B cell (primary cell): ENCODE data around the gene AGXT2. TPM values are rescaled to one million over a fixed set of nuclear protein-coding genes. Genes with fewer than 3 reads are reported as not detected.

Source experiments
- ATAC-seq: fragments of 200-7000 bp; cut with Tn5 transposase; one replicate; pipeline ENCODE4 v1.10.0; 2021; ENCODE audit warnings: low read depth, mild to moderate bottlenecking, moderate number of reproducible peaks, moderate library complexity
- CTCF ChIA-PET: fragments of 350-600 bp; sonication (Branson Sonifier 250); formaldehyde crosslinking; loops from one replicate; lab custom pipeline; 2021; ENCODE audit warnings: antibody characterized with exemption, inconsistent platforms; lab: Charles Lee
- POLR2A ChIA-PET: fragments of 350-600 bp; sonication (Branson Sonifier 250); formaldehyde crosslinking; loops from one replicate; lab custom pipeline; 2021; ENCODE audit warnings: antibody characterized with exemption; lab: Charles Lee
- DNase-seq: peaks from one replicate; pipeline ENCODE4 v3.0.0; 2013
- H2AFZ ChIP-seq: 2 replicates; pipeline ENCODE4 v1.6.1; 2012; ENCODE audit warnings: mild to moderate bottlenecking, low read depth, low read length; ENCODE audit not compliant: insufficient read depth, poor library complexity, severe bottlenecking
- H3K27ac ChIP-seq, 2 donors: 1 replicate in 1 of 2; 2 replicates in 1 of 2; pipeline ENCODE4 v1.5.1; 2012 to 2013; ENCODE audit warnings: low read length in 2 of 2, mild to moderate bottlenecking in 2 of 2, moderate library complexity in 1 of 2
- H3K27me3 ChIP-seq, 4 experiments: fragments of 200-600 bp in 1 of 4; sonication (generic) in 1 of 4; replicated peaks in 1 of 4; 1 replicate in 2 of 4; 2 replicates in 2 of 4; pipeline versions ENCODE4 v1.6.1 to v1.7.0; 2013 to 2016; ENCODE audit warnings: low read length in 3 of 4, mild to moderate bottlenecking in 2 of 4, mixed read lengths in 1 of 4, moderate library complexity in 1 of 4; ENCODE audit not compliant: insufficient read depth in 4 of 4, control insufficient read depth in 3 of 4; ENCODE audit errors: control extremely low read depth in 1 of 4
- H3K36me3 ChIP-seq, 2 experiments: replicated peaks in 1 of 2; 1 replicate in 1 of 2; 2 replicates in 1 of 2; pipeline versions ENCODE4 v1.6.1 to v1.7.1; 2013; ENCODE audit warnings: low read length in 1 of 2; ENCODE audit not compliant: insufficient read depth in 2 of 2, control insufficient read depth in 1 of 2; ENCODE audit errors: control extremely low read depth in 1 of 2, extremely low read depth in 1 of 2
- H3K4me1 ChIP-seq, 2 donors: fragments of 200-600 bp in 1 of 2; sonication (generic) in 1 of 2; 1 replicate in 1 of 2; 2 replicates in 1 of 2; pipeline versions ENCODE4 v1.5.1 to v1.6.1; 2013 to 2017; ENCODE audit warnings: low read length in 2 of 2; ENCODE audit not compliant: control insufficient read depth in 2 of 2, insufficient read depth in 2 of 2
- H3K4me2 ChIP-seq: replicated peaks from 2 replicates; pipeline ENCODE3; 2012; ENCODE audit warnings: mild to moderate bottlenecking, low read depth, low read length; ENCODE audit not compliant: poor library complexity, severe bottlenecking
- H3K4me3 ChIP-seq, 5 experiments: fragments of 200-600 bp in 1 of 5; sonication (generic) in 1 of 5; 1 replicate in 3 of 5; 2 replicates in 2 of 5; pipeline versions ENCODE4 v1.5.1 to v1.7.0; 2011 to 2016; ENCODE audit warnings: low read length in 4 of 5, mild to moderate bottlenecking in 4 of 5, low read depth in 2 of 5, control low read depth in 1 of 5, moderate library complexity in 1 of 5; ENCODE audit not compliant: insufficient read depth in 1 of 5; ENCODE audit errors: control extremely low read depth in 1 of 5, extremely low read depth in 1 of 5
- H3K79me2 ChIP-seq: fragments of 200-600 bp; sonication (generic); one replicate; pipeline ENCODE4 v1.6.0; 2016; ENCODE audit warnings: low read length; ENCODE audit not compliant: control insufficient read depth, insufficient read depth
- H3K9ac ChIP-seq: fragments of 200-600 bp; sonication (generic); 2 replicates; pipeline ENCODE4 v1.6.1; 2017; ENCODE audit warnings: mild to moderate bottlenecking, low read length, moderate library complexity
- H3K9me3 ChIP-seq, 3 donors: one replicate each; pipeline versions ENCODE4 v1.6.1 to v1.7.1; 2013; ENCODE audit warnings: low read length in 2 of 3; ENCODE audit not compliant: control insufficient read depth in 2 of 3, insufficient read depth in 1 of 3; ENCODE audit errors: control extremely low read depth in 1 of 3
- H4K20me1 ChIP-seq: 2 replicates; pipeline ENCODE4 v1.6.0; 2012; ENCODE audit warnings: mild to moderate bottlenecking, low read length; ENCODE audit not compliant: insufficient read depth, control insufficient read depth, poor library complexity, severe bottlenecking
- H3K27ac Mint-ChIP-seq: one replicate; pipeline ENCODE4 v1.8.0; 2021; ENCODE audit warnings: mixed read lengths
- H3K27me3 Mint-ChIP-seq: one replicate; pipeline ENCODE4 v1.8.0; 2021; ENCODE audit warnings: mixed read lengths
- H3K4me1 Mint-ChIP-seq: one replicate; pipeline ENCODE4 v1.8.0; 2021; ENCODE audit warnings: mixed read lengths
- H3K4me3 Mint-ChIP-seq: one replicate; pipeline ENCODE4 v1.8.0; 2021; ENCODE audit warnings: mixed read lengths
- H3K9me3 Mint-ChIP-seq: one replicate; pipeline ENCODE4 v1.8.0; 2022; ENCODE audit warnings: mixed read lengths; ENCODE audit not compliant: insufficient read depth
- CTCF ChIP-seq: fragments of 200-600 bp; IDR thresholded peaks from one replicate; pipeline ENCODE4 v1.8.0; 2022; ENCODE audit warnings: antibody characterized with exemption, mild to moderate bottlenecking
- EZH2 ChIP-seq: IDR thresholded peaks from 2 replicates; pipeline ENCODE4 v1.6.1; 2012; ENCODE audit warnings: borderline replicate concordance, low read depth, mild to moderate bottlenecking, moderate library complexity, low read length; ENCODE audit not compliant: insufficient read depth, poor library complexity, severe bottlenecking
- WGBS: methylation state at CpG from one replicate; pipeline ENCODE4 v1.1.5; 2013; ENCODE audit warnings: missing lambda C conversion rate; ENCODE audit not compliant: insufficient coverage; 5-methylcytosine and 5-hydroxymethylcytosine counted together
- intact Hi-C: fragments of 100-400 bp; cut with micrococcal nuclease; formaldehyde crosslinking; loops from one replicate; pipeline ENCODE4 v1.10.0; 2022
- polyA plus RNA-seq: library from polyadenylated mRNA; depleted of rRNA; stranded (reverse); fragments of >200 nt; gene quantifications from 2 replicates; pipeline ENCODE4 v1.2.3, GENCODE V29; 2012
- total RNA-seq, 2 donors: library from RNA; stranded (reverse); fragments of 120-200 nt in 1 of 2; gene quantifications; 1 replicate in 1 of 2; 2 replicates in 1 of 2; pipeline versions ENCODE4 v1.2.3 to v1.2.4, GENCODE V29; 2013 to 2022

The AGXT2 gene
- total and polyA plus RNA-seq, 2 donors (not counting 1 experiment from before 2014, with no cell fraction given), result not detected

- Mint-ChIP-seq H3K27ac (no peak overlapping the region), H3K9me3 (no peaks in the 10 kb centered on the region), H3K4me3 (no peak overlapping the region), H3K27me3 (peaks cover 16% of the 10 kb centered on the region), H3K4me1 (no peaks in the 10 kb centered on the region)
- DNase-seq (no peak), ATAC-seq (no peak)
- WGBS, result 86% methylated on average over 5 of the region's 10 CpGs
- H3K36me3 ChIP-seq, result no peaks in the 10 kb centered on the region
- no peak overlapping the region for H3K4me3 ChIP-seq
- H3K79me2 ChIP-seq, result no peaks in the 10 kb centered on the region
- POLR2A ChIA-PET, result no interaction called here
- no peak overlapping the region for H3K27ac ChIP-seq
- TF ChIP-seq EZH2, result no peak
- TF ChIP-seq CTCF, result no peak
- intact Hi-C loops, result no loop called here
- no peaks in the 10 kb centered on the region for H3K4me1 ChIP-seq
- no peak overlapping the region for H3K4me2 ChIP-seq
- H3K27me3 ChIP-seq, result no peaks in the 10 kb centered on the region
- CTCF ChIA-PET, result no interaction called here
- no peaks in the 10 kb centered on the region for H3K9me3 ChIP-seq
- no peak overlapping the region for H3K9ac ChIP-seq
- no peak overlapping the region for H2AFZ ChIP-seq
- no peaks in the 10 kb centered on the region for H4K20me1 ChIP-seq
These were observed 22.7 kb downstream of the AGXT2 start for GRCh38 chr5:35024911-35025510.

- Histone ChIP-seq H3K4me3 (no peak overlapping the region), H3K9me3 (no peaks in the 10 kb centered on the region), H3K27me3 (no peaks in the 10 kb centered on the region), H3K79me2 (no peaks in the 10 kb centered on the region), H3K36me3 (no peaks in the 10 kb centered on the region), H3K4me2 (no peak overlapping the region), H3K9ac (no peak overlapping the region), H3K4me1 (no peaks in the 10 kb centered on the region), H3K27ac (no peak overlapping the region), H2AFZ (no peak overlapping the region), H4K20me1 (no peaks in the 10 kb centered on the region)
- Mint-ChIP-seq H3K27ac (no peak overlapping the region), H3K9me3 (no peaks in the 10 kb centered on the region), H3K4me1 (no peaks in the 10 kb centered on the region), H3K4me3 (no peak overlapping the region), H3K27me3 (peaks cover 7% of the 10 kb centered on the region)
- no peak for TF ChIP-seq EZH2
- TF ChIP-seq CTCF, result no peak
- CTCF ChIA-PET, result no interaction called here
- WGBS, result 100% methylated on average over 2 of the region's 7 CpGs
- ATAC-seq (no peak), DNase-seq (no peak)
- intact Hi-C loops, result no loop called here
- POLR2A ChIA-PET, result no interaction called here
These were observed 24.2 kb downstream of the AGXT2 start for GRCh38 chr5:35023391-35024178.
